Subcutaneous abdominal adipose tissue (tissue), 5 donors: ENCODE measurements around the gene RAB6D.
"Not testable (repeated sequence)": the region's sequence is repeated elsewhere in the genome, so short reads cannot be mapped to it uniquely, and the experiment has no call there.

Experiments used
- H3K27ac ChIP-seq: one replicate; pipeline ENCODE4 v1.7.0; 2013; ENCODE audit warnings: low read depth, mild to moderate bottlenecking, inconsistent platforms, low read length, moderate library complexity
- H3K27me3 ChIP-seq, 5 donors: one replicate each; pipeline ENCODE4 v1.7.0; 2013; ENCODE audit warnings: low read length in 5 of 5, inconsistent platforms in 1 of 5; ENCODE audit not compliant: control insufficient read depth in 5 of 5, insufficient read depth in 4 of 5
- H3K36me3 ChIP-seq, 5 donors: one replicate each; pipeline ENCODE4 v1.7.0; 2013; ENCODE audit warnings: low read length in 5 of 5; ENCODE audit not compliant: control insufficient read depth in 5 of 5, insufficient read depth in 5 of 5
- H3K4me1 ChIP-seq, 5 donors: one replicate each; pipeline ENCODE4 v1.7.0; 2013; ENCODE audit warnings: low read length in 5 of 5, mild to moderate bottlenecking in 3 of 5, moderate library complexity in 1 of 5; ENCODE audit not compliant: control insufficient read depth in 5 of 5, insufficient read depth in 5 of 5
- H3K4me3 ChIP-seq, 5 donors: one replicate each; pipeline ENCODE4 v1.7.0; 2013; ENCODE audit warnings: low read length in 5 of 5, low read depth in 1 of 5
- H3K9ac ChIP-seq, 5 donors: one replicate each; pipeline ENCODE4 v1.7.0; 2013; ENCODE audit warnings: low read length in 5 of 5, mild to moderate bottlenecking in 4 of 5, moderate library complexity in 3 of 5
- H3K9me3 ChIP-seq, 5 donors: one replicate each; pipeline ENCODE4 v1.7.0; 2013; ENCODE audit warnings: low read length in 5 of 5; ENCODE audit not compliant: control insufficient read depth in 5 of 5
- donor health status: healthy.
- donor health status: healthy.
- donor health status: healthy.
- donor health status: healthy.
- donor health status: healthy.

RAB6D gene

DNA sequence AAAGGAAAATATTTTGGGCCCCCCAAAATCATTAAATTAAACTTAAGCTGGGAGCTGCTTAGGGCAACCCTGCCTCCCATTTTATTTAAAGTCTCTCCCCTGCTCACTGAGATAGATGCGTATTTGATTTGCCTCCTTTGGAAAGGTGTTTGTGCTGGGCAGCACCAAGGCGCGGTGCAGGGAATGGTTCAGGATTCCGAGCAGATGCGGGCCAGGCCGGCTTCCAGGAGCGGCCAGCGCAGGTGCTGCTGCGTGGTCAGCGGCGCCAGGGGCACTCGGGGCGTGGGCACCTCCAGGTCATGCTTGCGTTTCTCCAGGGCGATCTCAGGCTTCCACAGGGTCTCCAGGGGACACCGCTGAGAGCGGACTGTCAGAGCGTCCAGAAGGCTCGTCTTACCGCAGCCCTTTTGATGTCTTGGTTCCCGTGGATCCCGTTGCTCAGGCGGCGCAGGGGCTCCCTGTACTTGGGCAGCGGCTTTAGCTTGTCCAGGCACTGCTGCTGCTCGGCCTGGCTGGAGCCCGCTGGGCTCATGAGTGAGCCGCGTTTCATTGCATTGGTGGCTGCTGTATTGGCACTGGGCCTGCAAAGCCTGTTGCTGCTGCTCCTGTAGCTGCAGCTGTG is 31.2 kb upstream of the RAB6D start:
- not testable (repeated sequence) for H3K27ac ChIP-seq, H3K36me3 ChIP-seq, H3K9ac ChIP-seq, H3K27me3 ChIP-seq, H3K9me3 ChIP-seq
- H3K4me3 ChIP-seq = peak overlapping the region in 3 of 5 donors; percentile 44 to 52 (median 50)
- H3K4me1 ChIP-seq = peaks cover 0 to 12% (median 4%) of the 10 kb centered on the region in 5 donors

- Histone ChIP-seq H3K9ac (no peak overlapping the region), H3K27me3 (peaks cover 0 to 2% (median 0%) of the 10 kb centered on the region in 5 donors), H3K27ac (no peak overlapping the region), H3K4me1 (peaks cover 0 to 12% (median 4%) of the 10 kb centered on the region in 5 donors), H3K9me3 (no peaks in the 10 kb centered on the region), H3K4me3 (peak overlapping the region; percentile 11 to 52 (median 22)), H3K36me3 (no peaks in the 10 kb centered on the region)
Measured at GRCh38 chr2:131394147-131394931, 30.4 kb upstream of the RAB6D start.

DNA sequence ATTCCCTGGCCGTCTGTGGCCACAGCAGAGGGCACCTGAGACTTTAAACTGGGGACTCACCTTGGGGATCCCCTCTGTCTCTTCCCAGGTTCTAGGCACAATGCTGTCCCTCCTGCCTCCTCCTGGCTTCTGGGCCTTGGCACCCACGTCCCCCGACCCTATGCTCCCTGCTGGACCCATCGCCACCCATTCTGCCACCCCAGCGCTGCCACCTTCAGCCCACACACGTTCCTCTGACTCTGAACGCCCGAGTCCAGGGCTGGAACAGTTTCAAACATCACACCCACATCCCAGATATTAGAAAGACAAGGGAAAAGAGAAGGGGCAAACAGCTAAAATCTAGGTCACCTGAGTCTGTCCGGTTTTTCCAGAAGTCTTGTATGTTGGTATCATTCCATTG is 28.0 kb upstream of the RAB6D start:
- H3K27me3 ChIP-seq, H3K9ac ChIP-seq, H3K27ac ChIP-seq, H3K36me3 ChIP-seq, H3K9me3 ChIP-seq, H3K4me3 ChIP-seq: not testable (repeated sequence)
- peaks cover 0 to 12% (median 4%) of the 10 kb centered on the region in 5 donors for H3K4me1 ChIP-seq

DNA sequence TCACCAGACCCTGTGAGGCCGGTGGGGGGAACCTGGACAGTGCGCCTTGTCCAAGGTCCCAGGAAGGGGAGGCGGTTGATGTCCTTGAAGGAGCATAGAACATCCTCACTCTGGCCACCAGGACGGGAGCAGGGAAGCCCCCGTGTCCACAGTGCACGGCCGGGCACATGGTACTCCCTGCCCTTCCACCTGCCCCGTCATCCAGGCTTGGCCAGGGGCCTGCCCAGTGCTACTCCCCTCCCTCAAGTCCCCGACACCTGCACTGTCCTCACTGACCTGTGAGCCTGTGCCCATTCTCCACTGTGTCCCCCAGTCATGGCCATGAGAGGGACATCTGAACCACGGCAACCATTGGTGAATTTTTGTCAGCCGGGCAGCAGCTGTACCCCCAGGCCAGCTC is 27.5 kb upstream of the RAB6D start:
- H3K27ac ChIP-seq, H3K36me3 ChIP-seq, H3K4me3 ChIP-seq, H3K9me3 ChIP-seq, H3K9ac ChIP-seq, H3K27me3 ChIP-seq: not testable (repeated sequence)
- H3K4me1 ChIP-seq = peaks cover 0 to 12% (median 4%) of the 10 kb centered on the region in 5 donors

GRCh38 chr2:131390495-131391130 is 26.6 kb upstream of the RAB6D start:
- H3K27me3 ChIP-seq, H3K4me3 ChIP-seq, H3K9me3 ChIP-seq: not testable (repeated sequence)

DNA sequence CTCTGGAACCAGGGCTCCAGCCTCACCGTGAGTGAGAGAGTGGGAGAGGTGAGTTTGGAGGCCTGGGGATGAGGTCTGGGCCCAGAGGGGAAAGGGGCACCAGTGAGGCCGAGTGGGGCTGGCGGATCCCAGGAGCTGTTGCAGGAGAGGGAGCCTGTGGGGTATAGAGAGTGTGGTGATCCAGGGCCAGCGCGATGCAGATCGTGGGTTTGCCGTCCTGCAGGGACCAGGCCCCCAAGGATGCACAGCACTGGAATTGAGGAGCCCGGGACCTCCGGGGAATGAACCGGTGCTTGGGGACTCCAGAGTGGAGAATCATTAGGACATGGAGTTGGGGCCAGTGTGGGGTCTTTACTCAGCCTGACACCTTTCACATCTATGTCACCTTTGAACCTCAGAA is 25.7 kb upstream of the RAB6D start:
- H3K4me3 ChIP-seq = no peak overlapping the region
- no peaks in the 10 kb centered on the region for H3K9me3 ChIP-seq
- no peak overlapping the region for H3K9ac ChIP-seq
- no peaks in the 10 kb centered on the region for H3K36me3 ChIP-seq
- peaks cover 0 to 7% (median 0%) of the 10 kb centered on the region in 5 donors for H3K27me3 ChIP-seq
- peaks cover 0 to 5% (median 0%) of the 10 kb centered on the region in 5 donors for H3K4me1 ChIP-seq
- H3K27ac ChIP-seq = no peak overlapping the region

More at GRCh38 chr2:131390495-131391130, 26.6 kb upstream of the RAB6D start:
- not testable (repeated sequence) for H3K27ac ChIP-seq, H3K36me3 ChIP-seq, H3K9ac ChIP-seq
- peaks cover 0 to 12% (median 4%) of the 10 kb centered on the region in 5 donors for H3K4me1 ChIP-seq

GRCh38 chr2:131388834-131389233 is 24.9 kb upstream of the RAB6D start:
- H3K9me3 ChIP-seq, H3K27ac ChIP-seq, H3K36me3 ChIP-seq, H3K27me3 ChIP-seq, H3K4me1 ChIP-seq, H3K9ac ChIP-seq, H3K4me3 ChIP-seq: not testable (repeated sequence)

DNA sequence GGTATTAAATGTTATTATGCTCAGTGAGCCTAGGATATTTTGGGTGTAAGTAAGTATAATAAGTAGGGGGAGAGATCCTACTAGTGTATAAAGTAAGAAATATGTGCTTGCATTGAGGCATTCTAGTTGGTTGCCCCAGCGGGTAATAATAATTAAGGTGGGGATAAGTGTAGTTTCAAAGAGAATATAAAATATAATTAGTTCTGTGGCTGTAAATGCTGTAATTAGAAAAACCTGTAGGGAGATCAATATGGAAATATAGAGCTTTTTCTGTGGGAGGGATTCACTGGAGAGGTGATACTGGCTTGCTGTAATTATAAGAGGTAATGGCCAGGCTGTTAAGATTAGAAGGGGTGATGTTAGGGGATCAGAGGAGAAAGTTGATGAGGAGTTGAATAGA is 9.1 kb upstream of the RAB6D start:
- H3K27me3 ChIP-seq, H3K9me3 ChIP-seq, H3K4me1 ChIP-seq, H3K4me3 ChIP-seq, H3K36me3 ChIP-seq, H3K9ac ChIP-seq, H3K27ac ChIP-seq: not testable (repeated sequence)

GRCh38 chr2:131369954-131370353 is 6.0 kb upstream of the RAB6D start:
- H3K27ac ChIP-seq = no peak overlapping the region
- H3K4me1 ChIP-seq = no peaks in the 10 kb centered on the region
- H3K4me3 ChIP-seq = no peak overlapping the region
- H3K27me3 ChIP-seq = peaks cover 0 to 14% (median 7%) of the 10 kb centered on the region in 5 donors
- H3K36me3 ChIP-seq = no peaks in the 10 kb centered on the region
- no peaks in the 10 kb centered on the region for H3K9me3 ChIP-seq
- no peak overlapping the region for H3K9ac ChIP-seq

DNA sequence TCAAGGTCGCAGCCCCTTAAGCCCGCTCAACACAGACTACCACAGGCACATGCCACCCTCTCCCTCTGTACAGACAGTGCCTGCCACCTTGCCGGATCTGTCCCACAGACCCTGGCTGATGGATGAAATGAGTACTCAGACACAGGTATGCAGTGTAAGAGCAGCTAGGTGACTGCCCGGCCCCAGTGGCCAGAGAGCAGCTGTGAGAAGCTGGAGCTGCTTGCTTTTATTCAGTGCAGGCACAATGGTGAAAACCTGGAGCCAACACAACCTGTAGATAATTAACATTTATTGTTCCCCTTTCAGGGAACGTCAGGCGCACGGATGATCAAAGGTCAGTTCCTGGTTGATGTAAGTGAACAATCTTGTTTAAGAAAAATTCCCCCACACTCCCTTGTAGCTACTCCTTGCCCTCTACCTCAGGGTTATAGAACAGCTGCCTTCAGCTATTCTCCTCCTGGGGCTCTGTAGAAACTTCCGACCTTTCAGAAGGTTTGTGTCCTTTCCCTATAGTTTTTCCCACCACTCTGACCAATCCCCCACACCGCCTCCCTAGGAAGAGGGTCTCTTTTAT is 4.6 kb upstream of the RAB6D start:
- H3K36me3 ChIP-seq, H3K4me3 ChIP-seq, H3K27ac ChIP-seq, H3K4me1 ChIP-seq, H3K9me3 ChIP-seq, H3K9ac ChIP-seq: not testable (repeated sequence)
- H3K27me3 ChIP-seq = peaks cover 0 to 18% (median 11%) of the 10 kb centered on the region in 5 donors
